NCI-H2196 (cell line): ENCODE measurements around the gene JADE1.

Experiments used
- DNase-seq: peaks from one replicate; lab custom pipeline; 2025; ENCODE audit not compliant: unreplicated experiment; lab: John Stamatoyannopoulos, UW

The JADE1 gene

GRCh38 chr4:128810331-128810870 is 901 bp downstream of the JADE1 start:
- DNase-seq, result no peak

- DNase-seq, result peak; percentile 67
Observed at GRCh38 chr4:128810871-128811570, 1.5 kb downstream of the JADE1 start.

DNA sequence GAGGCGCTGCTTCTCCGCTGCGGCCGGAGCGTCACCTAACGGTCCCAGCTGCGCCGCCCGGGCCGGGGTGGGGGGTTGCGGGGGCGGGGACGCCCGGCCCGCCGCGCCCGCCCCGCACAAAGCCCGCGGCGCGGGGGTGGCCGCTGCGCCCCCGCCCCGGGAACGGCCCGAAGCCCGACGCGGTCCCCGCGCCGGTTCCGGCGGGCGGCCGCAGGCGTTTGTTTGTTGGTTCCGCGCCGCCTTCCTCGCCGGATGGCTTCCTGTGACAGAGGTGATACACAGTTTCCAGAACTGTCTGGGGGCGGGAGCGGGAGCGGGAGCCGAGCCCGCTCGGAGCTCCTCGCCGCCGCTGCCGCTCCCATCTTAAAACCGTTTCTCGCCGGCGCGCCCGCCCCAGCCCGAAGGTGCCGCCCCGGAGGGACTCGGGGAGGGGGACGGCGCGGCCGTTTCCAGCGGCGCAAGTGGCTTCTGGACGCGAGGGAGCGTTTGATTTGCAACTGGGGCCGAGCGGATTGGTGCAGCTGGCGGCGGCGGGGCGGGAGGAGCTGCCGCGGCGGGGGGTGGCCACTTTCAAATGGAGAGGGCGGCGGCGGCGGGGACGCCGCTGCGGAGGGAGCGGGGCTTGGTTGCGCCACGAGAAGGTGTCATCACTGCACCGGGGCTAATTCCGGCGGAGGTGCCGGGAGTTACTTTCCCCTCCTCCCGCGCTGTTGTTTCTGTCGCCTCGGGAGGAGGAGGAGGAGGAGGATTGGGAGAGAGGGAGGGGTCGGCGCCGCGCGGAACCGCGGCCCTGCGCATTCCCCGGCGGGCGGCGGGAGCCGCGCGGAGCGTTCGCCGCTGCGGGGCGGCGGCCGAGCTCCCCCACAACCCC is 2.3 kb downstream of the JADE1 start:
- DNase-seq, result peak; percentile 72

DNA sequence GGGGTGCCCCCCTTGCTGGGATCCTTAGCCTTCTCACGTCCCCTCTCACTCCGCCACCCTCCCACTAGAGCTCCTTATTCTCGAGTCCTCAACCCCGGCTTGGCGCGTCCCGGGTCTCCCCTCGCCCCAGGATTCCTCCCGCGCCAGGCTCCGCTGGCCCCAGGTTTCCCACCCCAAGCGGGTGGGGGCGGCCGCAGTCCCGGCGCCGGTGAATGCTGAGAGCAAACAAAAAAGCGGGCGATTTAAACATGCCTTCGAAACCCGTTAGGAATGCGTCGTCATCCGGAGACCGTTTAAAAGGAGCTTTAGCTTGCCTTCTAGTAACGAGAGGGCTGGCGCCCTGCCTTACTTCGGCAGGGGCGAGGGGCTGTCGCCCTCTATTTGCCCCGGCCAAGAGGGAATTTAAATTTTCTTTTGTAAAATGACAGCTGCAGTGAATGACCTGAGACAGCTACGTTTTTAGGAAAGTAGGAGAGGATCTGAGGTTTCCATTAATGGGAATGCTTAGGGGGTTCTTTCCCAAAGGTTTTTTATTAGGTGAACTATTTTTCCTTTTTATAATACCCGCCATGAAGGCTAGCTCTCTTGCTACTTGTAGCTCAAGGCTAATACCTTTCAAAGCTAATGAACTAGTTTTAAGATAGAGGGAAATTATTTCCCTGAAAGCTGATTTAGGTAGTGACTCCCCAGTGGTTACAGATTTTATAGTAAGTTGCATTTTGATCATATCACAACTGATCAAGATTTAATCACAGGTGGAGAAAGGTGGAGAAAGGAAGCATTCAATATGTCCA is 3.1 kb downstream of the JADE1 start:
- DNase-seq, result peak; percentile 32

DNA sequence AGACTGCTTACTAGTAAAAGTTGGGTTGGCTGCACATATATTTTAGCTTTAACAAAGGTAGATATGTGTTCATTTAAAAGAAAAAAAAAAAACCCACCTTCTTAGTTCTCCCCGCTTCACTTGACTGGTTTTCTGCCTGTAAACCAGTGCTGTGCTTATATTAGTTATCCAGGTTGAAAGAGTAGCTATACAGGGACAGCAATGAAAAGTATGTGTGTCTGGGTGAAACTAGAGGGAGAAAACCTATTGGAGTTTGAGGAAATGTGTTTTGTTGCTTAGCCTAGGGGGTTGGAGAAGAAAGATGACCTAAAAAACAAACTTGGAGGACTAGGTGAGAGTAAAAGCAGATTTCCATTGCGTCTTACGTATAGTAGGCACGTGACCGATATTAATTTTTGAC is 4.5 kb downstream of the JADE1 start:
- DNase-seq, result no peak

DNA sequence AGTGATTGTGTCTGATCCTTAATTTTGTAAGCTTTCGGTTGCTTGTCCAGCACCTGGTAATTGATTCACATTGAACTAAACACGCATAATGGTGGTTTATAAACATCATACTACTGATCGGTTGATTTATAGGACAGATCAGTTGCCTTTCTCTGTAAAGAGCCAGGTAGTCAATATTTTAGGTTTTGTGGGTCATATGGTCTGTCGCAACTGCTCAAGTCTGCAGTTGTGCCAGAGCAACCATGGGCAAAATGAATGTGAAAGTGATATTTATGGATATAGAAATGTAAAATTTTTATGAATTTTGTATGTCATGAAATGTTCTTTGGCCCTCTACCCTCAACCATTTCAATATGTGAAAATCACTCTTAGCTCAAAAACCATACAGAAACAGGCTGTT is 8.9 kb downstream of the JADE1 start:
- no peak for DNase-seq

DNA sequence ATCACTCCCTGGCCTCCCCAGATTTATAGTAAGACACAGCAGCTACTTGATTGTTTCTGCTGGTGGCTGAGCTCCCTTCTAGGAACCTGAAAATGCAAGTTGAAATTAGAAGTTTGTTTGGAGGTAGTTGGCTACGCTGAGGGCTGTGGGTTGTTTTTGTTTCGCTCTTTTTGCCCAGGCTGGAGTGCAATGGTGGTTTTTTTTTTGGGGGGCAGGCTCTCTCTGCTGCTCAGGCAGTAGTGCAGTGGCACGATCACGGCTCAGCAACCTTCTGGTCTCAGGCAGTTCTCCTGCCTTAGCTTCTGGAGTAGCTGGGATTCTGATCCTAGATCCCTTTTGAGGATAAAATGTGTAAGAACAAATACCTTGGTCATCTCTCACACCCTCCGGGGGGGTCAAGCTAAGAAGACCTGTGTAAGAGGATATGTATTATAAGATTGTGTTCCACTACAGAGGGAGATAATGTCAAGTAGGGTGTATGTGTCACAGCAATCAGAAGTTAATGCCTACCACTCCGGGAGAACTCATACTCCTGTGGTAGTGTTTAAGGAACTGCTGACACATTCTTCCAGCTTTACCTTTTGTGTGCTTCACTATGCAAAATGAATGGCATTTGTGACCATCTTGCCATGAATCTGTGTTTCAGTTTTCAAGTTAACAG is 9.7 kb downstream of the JADE1 start:
- DNase-seq, result no peak

GRCh38 chr4:128820671-128821070 is 11.2 kb downstream of the JADE1 start:
- no peak for DNase-seq

- no peak for DNase-seq
Observed at GRCh38 chr4:128821151-128821550, 11.7 kb downstream of the JADE1 start.

GRCh38 chr4:128823025-128823661 is 13.6 kb downstream of the JADE1 start:
- DNase-seq, result no peak

DNA sequence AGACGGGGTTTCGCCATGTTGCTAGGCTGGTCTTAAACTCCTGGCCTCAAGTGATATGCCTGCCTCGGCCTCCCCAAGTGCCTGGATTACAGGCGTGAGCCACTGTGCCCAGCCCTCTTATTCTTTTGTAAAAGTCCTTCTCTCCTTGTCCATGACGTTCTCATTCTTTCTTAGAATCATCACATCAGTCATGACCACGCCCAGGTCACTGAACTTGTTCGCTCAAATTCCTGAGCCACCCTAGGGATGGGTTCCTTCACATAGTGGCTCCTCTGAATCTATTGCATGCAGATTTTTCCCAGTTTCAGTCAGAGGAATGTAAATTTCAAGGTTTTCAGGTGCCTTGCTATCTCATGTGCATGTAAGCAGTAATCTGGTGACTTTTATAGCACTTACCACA is 15.7 kb downstream of the JADE1 start:
- no peak for DNase-seq

- DNase-seq, result no peak
Observed at GRCh38 chr4:128827296-128827695, 17.8 kb downstream of the JADE1 start.

DNA sequence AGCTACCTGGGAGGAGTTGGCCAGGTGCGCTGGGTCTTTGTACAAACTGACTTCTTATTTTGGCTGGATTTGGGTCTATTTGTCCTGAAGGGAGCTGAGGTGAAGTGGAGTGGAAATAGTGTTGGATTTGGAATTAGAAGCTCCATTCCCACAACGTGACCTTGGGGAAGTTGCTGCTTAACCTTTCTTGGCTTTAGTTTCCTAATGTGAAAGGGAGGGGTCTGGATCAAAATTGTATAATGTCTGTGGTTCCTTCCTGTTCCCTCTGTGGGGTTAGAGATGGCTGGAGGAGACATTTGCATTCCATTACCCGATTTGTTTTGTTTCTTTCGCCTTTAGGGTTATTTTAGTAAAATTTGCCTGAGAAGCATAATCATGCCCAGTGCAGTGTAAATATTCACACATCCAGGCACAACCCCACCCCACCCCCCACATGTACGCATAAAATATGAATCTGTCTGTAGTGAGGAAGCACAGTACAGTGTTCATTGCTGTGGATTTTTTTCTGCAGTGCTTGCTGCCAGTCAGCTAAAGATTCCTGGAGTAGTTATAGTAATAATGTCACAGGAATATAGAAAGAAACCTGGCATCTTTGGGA is 21.5 kb downstream of the JADE1 start:
- no peak for DNase-seq

- no peak for DNase-seq
Observed at GRCh38 chr4:128831531-128832242, 22.2 kb downstream of the JADE1 start.

DNA sequence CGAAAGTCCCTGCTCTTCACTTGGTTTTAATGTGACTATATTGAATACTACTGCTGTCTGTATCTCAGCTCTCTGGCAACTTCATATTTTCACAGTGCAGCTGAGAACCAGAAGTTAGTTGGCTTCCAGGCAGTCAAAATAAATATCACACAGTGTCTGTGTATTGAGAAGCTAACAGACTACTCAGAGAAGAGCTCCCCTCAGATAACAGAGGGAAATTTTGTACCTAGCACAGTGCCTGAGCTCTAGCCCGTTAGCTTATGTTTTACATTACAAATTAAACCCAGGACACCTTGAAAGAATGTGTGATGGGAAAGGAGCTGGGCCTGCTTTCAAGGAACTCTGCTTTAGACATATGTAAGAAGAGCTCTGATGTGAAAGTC is 22.7 kb downstream of the JADE1 start:
- no peak for DNase-seq

- no peak for DNase-seq
Observed at GRCh38 chr4:128835498-128836222, 26.2 kb downstream of the JADE1 start.

DNA sequence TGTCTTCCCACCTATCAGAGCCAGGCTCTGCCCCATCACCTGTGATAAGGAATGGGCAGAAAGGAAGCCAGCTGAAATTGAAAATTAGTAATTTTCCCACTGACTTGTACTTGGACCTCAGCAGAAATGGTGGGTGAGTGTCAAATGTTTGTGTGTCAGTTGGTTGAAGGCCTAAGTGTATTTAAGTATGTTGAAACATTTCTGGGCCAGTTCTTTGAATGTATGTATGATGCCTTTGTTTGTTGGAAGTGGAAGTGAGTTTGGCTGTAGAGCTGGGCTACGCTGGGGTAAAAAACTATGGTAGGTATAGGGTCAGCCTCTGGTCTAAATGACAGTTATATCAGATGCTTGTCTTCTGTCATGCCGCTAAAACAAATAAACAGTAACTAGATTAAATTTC is 27.7 kb downstream of the JADE1 start:
- DNase-seq, result no peak

DNA sequence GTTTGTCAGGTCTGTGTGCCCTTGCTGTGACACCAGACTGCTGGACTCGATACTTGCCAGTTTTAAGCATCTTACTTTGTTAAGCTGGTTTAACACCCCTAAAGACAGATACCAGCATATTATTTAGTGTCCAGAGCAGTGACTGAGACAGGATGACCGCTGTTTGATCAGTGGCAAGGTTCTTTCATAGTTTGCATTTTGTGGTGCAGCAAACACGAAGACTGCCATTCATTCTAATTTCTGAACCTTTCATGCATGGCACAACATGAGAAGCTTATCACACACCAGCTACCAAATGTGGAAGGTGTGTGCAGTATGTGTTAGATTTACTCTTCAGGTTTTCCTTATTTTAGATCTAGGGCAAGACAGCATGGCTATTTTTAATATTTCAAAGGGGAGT is 28.2 kb downstream of the JADE1 start:
- DNase-seq, result no peak
